HG03025 (cell line): ENCODE measurements around the gene TRNP1.
"Not testable (repeated sequence)": the region's sequence is repeated elsewhere in the genome, so short reads cannot be mapped to it uniquely, and the experiment has no call there.

Experiments
- ATAC-seq: cut with Tn5 transposase; IDR thresholded peaks from one replicate; pipeline ENCODE4 v1.9.1; 2021; ENCODE audit warnings: mild to moderate bottlenecking, moderate library complexity; ENCODE audit not compliant: unreplicated experiment, low FRiP score

Gene TRNP1

DNA sequence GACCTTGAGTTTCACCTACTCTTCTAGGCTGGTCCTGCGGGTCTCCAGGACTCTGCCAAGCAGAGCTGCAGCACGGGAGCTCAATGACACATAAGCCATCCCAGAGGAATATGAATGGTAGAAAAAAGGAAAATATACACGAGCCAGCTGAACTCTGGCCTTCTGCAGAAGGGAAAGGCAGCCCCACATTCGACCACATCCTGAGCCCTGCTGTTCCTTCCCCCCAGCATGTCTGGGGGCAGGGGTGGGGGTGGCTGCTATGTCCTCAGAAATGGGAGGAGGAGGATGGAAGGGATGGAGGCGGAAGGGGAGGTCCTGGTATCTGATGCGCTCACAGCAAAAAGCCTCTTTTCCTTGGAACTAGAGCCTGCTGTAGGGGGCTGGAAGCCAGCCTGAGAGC lies 21.1 kb upstream of the TRNP1 start:
- ATAC-seq, result no peak

DNA sequence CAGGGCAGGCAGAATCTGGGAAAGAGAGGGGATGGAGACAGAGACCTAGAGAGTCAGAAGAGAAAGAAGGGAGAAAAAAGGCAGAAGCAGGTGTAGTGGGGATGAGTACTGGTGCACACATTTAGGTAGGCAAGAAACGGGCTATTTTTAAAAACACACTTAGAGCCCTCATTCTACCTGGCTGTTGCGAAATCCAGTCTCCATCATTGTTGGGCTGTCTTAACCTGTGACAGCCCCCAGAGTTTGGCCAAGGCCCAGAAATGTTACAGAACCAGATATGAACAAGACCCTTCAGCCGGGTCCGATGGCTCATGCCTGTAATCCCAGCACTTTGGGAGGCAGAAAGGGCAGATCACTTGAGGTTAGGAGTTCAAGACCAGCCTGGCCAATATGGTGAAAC lies 20.7 kb upstream of the TRNP1 start:
- ATAC-seq, result no peak

DNA sequence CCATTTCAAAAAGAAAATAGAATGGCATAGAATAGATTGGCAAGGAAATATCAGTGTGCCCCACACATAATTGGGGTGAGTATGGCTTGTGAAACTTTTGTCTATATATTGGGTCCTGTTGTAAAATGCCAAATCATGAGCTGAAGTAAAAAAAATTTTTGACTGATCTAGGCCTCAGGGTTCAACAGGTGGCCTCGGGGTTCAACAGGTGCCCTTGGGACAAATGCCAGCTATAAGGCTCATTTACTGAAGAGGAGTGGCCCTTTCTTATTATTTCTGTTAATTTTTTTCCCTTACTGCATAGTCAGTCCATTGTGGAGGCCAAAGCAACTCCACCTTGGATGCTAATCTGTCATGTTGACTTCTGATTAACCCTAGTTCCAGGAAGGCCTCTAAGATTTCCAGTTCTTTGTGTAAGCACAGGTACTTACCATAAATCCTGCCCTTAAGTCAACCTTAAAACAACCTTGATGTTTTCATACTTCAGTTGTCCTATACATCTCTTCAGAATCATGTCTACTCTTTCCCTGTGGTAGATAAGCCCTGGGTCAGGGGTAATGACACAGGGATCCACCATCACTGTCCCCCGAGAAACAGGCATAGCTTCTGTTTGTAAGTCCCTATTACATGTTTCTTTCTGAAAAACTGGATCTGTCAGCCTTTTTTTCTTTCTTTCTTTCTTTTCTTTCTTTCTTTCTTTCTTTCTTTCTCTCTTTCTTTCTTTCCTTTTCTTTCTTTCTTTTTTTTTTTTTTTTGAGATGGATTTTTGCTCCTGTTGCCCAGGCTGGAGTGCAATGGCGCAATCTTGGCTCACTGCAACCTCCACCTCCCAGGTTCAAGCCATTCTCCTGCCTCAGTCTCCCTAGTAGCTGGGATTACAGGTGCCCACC lies 16.6 kb upstream of the TRNP1 start:
- no peak for ATAC-seq

DNA sequence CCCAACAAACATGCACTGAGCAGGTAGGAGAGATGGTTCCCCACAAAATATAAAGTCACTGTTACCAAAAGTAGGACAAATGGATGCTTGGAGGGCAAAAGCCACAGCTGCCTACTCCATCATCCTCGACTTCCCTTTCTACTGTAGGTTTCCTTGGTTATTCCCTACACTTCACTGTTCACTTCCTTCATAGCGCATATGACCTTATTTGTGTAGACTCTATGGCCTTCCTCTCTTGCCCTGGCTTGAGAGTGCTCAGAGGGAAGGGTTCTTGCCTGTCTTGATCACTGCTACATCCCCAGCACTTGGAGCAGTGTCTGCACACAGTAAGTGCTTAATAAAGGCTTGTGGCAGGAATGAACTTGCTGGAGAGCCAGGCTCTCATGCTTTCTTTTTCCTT lies 14.6 kb upstream of the TRNP1 start:
- ATAC-seq, result no peak

DNA sequence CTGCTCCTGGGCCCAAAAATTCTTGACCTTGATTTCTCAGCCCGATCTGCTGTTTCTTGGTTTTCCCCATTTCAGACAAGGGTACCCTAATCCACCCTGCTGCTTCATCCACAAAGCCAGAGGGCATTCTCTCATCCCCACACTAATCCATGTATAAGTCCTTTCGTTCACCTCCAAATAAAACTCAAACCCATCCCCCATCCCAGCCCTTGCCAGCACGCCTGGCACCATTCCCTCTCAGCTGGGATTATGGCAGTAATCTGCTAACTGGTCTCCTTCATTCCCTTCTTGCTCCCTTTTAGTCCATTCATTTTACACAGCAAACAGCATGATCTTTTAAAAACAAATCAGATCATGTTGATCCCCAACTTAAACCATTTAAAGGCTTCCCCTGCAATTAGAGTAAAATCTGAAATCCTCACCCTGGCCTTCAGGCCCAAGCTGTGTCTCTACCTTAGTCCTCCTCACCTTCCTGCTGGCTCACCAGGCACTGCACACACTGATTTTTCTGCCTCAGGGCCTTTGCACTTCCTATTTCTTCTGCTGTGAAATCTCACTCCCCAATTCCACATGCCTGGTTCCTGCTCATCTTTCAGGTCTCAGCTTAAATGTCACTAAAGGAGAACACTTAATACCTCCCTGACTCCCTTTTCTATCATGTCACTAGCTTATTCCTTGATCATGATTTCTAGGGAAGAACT lies 12.2 kb upstream of the TRNP1 start:
- no peak for ATAC-seq

DNA sequence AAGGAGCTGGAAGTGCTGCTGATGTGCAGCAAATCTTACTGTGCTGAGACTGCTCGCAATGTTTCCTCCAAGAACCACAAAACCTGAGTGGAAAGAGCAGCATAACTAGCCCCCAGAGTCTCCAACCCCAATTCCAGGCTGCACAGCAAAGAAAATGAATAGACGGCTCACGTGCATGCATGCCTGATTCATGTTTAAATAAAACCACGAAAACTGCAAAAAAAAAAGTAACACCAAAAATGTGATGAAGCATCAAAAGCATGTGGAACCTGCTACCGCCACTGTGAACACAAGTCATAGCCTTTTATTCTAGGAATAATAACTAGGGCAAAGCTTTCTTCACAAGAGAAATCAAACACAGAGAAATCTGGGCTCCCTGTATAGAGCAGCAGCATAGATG lies 9.6 kb upstream of the TRNP1 start:
- no peak for ATAC-seq

DNA sequence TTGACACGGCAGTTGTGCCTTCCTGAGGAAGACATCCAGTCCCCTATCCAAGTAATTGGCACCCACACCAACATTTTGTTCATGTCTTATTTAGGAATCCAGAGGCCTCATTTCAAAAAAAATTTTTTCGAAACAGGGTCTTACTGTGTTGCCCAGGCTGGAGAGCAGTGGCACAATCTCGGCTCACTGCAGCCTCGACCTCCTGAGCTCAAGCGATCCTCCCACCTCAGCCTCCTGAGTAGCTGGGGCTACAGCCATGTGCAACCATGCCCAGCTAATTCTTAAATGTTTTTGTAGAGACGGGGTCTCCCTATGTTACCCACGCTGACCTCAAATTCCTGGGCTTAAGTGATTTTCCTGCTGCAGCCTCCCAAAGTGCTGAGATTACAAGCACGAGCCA lies 9.2 kb upstream of the TRNP1 start:
- ATAC-seq, result no peak

DNA sequence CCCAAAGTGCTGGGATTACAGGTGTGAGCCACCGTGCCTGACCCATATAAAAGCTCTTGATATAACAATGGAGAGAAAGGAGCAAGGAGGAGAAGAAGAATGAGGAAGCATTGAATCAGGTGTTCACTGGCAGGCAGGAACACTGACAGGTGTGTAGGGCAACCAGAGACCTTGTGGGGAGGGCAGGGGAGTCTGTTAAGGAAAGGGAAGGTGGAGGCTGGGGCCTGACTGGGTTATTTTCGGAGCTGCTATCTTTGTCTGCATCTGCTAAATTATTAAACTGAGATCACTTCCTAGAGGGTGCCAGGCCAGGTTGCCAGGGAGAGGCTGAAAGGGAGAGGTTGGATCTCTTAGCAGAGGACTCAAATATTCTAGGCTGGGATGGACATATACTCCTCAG lies 6.8 kb upstream of the TRNP1 start:
- ATAC-seq, result no peak

DNA sequence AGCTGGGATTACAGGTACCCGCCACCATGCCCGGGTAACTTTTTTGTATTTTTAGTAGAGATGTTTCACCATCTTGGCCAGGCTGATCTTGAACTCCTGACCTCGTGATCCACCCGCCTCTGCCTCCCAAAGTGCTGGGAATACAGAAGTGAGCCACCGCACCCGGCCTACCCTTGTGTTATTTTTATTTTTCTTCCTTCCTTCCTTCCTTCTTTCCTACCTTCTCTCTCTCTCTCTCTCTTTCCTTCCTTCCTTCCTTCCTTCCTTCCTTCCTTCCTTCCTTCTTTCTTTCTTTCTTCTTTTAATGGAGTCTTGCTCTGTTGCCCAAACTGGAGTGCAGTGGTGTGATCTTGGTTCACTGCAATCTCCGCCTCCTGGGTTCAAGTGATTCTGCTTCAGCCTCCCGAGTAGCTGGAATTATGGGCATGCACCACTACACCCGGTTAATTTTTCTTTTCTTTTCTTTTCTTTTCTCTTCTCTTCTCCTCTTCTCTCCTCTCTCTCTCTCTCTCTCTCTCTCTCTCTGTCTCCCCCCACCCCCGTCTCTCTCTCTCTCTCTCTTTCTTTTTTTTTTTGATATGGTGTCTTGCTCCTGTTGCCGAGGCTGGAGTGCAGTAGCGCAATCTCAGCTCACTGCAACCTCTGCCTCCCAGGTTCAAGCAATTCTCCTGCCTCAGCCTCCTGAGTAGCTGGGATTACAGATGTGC lies 3.9 kb upstream of the TRNP1 start:
- not testable (repeated sequence) for ATAC-seq

DNA sequence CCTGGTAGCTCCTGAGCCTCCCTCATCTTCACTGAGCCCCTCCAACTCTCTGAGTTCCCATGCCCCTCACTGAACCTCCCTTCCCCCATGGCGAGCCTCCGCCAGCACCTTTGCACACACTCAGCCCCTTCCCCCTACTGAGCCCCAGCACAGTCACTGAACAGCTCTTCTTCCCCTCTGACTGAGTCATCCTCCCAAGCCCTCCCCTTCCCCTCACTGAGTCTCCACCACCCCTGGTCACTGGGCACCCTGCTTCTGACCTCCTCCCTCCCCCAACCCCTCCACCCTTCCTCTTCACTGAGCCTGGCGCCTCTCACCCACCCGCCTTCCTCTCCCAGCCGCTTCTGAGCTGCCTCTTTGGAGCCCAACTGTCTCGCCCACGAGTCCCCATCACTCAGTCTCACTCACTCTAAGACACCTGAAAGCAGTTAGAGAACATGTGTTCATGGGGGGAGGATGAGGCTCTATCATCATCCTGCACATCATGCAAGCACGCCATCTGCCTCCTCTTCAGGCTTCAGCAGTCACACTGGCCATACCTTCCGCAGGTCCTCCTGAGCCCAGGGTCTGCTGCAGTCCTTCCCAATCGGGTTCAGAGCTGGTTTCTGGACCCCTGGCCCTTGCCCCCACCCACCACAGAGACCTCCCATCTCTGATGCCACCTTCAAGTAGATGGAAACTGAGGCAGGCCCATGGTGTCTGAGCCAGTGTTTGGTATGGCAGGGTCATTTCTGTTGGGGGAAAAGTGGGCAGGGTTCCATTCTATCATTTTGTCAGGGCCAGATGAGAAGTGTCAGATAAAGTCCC lies 2.0 kb upstream of the TRNP1 start:
- ATAC-seq, result no peak

DNA sequence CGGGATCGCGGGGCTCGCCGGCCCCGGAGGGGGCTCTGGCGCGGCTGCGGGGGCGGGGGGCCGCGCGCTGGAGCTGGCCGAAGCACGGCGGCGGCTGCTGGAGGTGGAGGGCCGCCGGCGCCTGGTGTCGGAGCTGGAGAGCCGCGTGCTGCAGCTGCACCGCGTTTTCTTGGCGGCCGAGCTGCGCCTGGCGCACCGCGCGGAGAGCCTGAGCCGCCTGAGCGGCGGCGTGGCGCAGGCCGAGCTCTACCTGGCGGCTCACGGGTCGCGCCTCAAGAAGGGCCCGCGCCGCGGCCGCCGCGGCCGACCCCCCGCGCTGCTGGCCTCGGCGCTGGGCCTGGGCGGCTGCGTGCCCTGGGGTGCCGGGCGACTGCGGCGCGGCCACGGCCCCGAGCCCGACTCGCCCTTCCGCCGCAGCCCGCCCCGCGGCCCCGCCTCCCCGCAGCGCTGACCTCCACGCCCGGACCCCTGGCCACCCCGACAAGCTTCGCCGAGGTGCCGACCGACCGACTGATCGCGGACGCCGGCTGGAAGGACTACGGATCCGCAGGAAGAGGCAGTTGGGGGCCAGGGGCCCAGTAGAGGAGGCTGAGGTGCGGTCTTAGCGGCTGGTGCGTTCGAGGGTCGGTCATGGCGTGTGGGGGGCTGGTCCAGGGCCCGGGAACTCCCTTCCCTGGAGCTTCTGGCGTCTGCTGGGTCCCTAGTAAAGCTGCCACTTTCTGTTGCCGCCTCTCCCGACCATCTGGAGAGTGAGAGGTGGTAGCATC lies 711 bp downstream of the TRNP1 start:
- ATAC-seq, result no peak

DNA sequence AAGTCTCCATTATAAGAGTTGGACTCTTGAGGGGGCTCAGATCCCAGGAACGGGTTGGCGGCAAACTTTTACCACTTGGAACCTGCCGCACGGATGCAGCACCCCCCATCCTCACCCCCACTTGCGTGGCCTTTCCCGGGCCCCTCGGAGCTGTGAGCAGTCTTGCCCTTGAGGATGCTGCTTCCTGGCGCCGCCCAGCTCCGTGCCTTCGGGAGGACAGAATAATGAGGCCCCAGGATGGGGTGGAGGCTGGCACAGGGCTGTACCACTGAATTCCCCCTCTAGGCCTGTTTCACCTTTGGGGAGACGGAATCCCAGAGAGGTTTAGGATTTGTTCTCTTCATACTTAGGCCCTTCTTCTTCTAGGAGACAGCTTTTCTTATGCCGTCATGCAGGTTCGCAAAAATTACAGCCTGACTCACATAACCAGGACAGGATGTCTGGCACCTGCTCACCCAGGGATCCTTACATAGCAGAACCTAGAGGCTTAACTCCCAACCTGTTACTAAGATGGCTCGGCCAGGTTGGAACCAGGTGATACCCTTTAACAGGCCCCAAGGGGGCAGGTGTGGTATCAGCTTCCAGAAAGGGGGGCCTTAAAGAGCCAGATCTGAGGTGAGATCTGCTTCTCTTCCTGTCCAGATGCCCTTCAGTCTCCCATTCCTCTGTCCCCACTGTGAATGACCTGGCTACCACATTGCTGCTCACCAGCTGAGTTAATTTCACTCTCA lies 1.5 kb downstream of the TRNP1 start:
- no peak for ATAC-seq

DNA sequence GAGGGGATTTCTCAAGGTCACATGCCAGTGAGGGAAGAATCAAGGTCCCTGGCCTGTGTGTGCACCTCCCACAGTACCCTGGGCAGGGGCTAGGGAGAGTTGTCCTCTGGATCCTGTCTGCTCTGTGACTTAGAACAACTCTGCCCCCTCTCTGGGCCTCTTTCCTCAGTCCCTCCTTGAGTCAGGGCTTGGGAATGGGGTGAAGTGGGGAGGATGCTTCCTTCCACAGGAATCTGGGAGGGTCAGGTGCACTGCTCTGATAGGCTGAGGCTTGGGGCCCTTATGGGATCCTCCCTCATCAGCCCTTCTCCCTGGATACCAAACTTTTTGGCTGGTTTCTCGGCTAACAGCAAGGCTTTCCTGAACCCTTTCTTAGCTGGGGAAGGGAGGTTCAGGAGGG lies 2.5 kb downstream of the TRNP1 start:
- no peak for ATAC-seq

DNA sequence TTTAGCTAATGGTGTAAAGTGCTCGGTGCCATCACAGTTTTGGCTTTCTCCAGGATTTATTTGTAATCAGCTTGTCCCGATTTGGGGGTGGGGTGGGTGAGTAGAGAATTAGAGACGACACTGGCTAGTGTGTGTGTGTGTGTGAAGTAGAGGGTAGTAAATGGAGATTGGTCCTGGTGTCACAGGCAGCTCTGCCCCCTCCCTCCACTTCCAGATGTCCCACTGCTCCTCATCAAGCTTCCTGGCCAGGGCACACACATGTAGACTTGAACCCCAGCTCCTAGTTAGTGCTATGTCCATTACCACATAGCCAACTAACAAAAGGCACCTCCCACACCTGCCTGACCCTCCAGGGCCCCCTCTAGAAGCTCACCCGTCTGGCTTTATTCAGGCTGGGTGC lies 3.2 kb downstream of the TRNP1 start:
- ATAC-seq, result no peak

DNA sequence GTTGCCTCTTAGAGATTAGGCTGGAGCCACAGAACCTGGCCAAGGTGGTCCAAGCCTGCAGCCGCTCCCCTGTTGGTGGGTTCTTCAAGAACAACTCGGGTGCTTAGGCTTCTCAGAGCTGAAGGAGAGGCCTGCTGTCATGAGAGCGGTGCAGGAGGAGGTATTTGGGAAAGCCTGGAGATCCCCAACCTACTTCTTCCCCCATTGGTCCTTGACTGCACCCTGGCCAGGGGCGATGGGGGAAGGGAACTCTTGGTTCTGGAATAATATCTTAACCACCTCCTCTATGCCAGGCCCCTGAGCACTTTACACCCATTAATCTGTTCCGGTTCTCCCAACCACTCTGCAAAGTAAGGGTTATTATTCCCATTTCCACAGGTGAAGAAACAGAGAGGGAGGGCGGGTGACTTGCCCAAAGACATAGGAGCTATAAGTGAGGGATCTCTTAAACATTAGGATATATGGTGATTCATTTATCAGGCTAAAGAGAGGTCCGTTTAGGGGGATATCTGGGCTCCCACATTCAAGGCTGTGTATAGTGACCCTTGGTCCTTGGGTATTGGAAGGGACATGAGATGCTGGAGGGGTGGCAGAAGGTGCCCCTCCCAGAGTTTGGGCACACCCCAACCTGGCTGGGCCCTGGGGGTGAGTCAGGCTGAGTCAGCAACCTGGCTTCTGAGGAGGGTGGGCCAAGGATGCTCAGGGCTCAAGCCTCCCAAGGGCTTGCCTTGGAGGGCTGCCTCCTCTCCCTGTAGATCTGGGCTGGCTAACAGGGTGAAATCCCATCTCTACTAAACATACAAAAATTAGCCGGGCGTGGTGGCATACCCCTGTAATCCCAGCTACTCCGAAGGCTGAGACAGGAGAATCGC lies 5.2 kb downstream of the TRNP1 start:
- no peak for ATAC-seq

DNA sequence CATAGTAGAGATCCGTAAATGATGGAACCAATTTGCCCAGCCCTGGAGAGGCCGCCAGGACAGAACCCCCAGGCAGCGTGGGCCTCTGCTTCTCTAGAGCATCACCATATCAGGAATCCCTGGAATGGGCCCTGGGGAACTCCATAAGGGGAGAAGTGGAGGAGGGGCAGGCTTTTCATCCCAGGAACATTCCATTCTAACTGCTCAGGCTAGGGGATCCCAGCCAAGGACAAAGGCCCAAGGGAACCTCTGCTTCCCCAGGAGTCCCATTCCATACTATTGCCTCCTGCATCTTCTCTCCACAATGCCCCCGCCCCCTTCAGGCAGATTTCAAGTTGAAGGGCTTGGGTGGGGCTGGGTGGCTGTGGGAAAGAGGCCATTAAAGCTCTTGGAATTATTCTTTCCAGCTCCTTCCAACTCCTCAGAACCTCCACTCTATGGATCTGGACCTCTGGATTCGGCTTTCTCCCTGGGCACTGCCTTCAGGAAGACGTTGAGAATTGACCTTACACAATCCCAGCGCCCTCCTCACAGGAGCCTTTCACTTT lies 6.0 kb downstream of the TRNP1 start:
- no peak for ATAC-seq

DNA sequence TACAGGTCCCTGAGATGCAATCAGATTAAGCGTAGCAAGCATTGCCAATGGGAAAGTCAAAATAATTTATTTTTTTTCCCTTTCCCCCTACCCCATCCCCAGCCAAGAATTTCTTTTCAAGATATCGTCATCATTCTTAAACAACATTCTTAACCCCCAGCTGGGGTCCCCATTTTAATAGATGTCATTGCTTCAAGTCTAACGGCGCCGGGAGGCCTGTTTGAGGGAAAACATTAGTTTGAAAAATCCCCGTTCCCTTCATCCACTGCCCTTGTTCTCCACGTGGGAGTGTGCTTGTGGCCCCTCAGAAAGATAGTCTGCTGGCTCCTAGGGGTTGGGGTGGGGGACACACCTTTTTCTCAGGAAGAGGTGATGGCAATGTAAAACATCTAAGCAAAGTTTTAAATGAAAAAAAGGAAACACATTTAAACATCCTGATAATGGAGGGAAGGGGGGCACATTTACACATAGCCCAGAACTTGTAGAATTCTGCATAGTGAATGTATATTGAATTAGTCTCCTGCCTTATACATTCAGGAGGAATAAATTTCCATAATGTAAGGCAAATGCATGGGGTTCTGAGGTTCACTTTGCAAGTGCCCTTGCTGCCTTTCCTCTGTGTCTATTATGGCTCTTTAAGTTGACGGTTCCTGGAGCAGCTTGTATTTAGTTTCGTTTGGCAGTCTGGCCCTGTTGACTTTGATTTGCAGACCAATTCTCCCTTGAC lies 6.8 kb downstream of the TRNP1 start:
- no peak for ATAC-seq
